Muscle of arm (tissue), 12 donors: ENCODE measurements around the gene NLRP6. TPM values are rescaled to one million over a fixed set of nuclear protein-coding genes. Genes with fewer than 3 reads are reported as not detected.
A peak's percentile ranks its signal among the peaks of the same experiment; 100 is the strongest.
"Not testable (repeated sequence)": the region's sequence is repeated elsewhere in the genome, so short reads cannot be mapped to it uniquely, and the experiment has no call there.

Experiments
- DNase-seq: peaks from one replicate; pipeline ENCODE4 v3.0.0-alpha.2; 2013
- polyA plus RNA-seq, 12 donors: library from polyadenylated mRNA; unstranded; fragments of 120-200 nt; gene quantifications; one replicate each; pipeline ENCODE4 v1.2.1, GENCODE V29; 2013; ENCODE audit not compliant: insufficient read length in 12 of 12

The NLRP6 gene
- polyA plus RNA-seq, 12 donors, result not detected

GRCh38 chr11:306645-307371, 28.6 kb downstream of the NLRP6 start:
- DNase-seq, result no peak

- peak; percentile 77 for DNase-seq
Observed at GRCh38 chr11:307766-308708, 29.8 kb downstream of the NLRP6 start, which contains the start of gene IFITM2. Gene IFITM2 (plus strand): TSS chr11:307816. CDS start chr11:308193, 377 bp downstream.

GRCh38 chr11:308740-309665, 30.8 kb downstream of the NLRP6 start:
- DNase-seq, result not testable (repeated sequence)

- not testable (repeated sequence) for DNase-seq
Observed at GRCh38 chr11:309979-310572, 31.9 kb downstream of the NLRP6 start.

- not testable (repeated sequence) for DNase-seq
Observed at GRCh38 chr11:311013-311748, 33.0 kb downstream of the NLRP6 start.

- DNase-seq, result no peak
Observed at GRCh38 chr11:312092-312816, 34.0 kb downstream of the NLRP6 start.

GRCh38 chr11:313304-313786, 35.1 kb downstream of the NLRP6 start:
- DNase-seq, result no peak

GRCh38 chr11:313787-314553, 35.8 kb downstream of the NLRP6 start, which contains the start of gene IFITM1:
Gene IFITM1 (plus strand): TSS chr11:314040. CDS start chr11:314171, 131 bp downstream.
- peak; percentile 70 for DNase-seq

GRCh38 chr11:314554-314875, 36.3 kb downstream of the NLRP6 start:
- not testable (repeated sequence) for DNase-seq

GRCh38 chr11:315051-315481, 36.9 kb downstream of the NLRP6 start:
- no peak for DNase-seq

- no peak for DNase-seq
Observed at GRCh38 chr11:315516-315994, 37.3 kb downstream of the NLRP6 start.

- DNase-seq, result no peak
Observed at GRCh38 chr11:316031-316701, 38.0 kb downstream of the NLRP6 start.

- DNase-seq, result no peak
Observed at GRCh38 chr11:316891-317301, 38.7 kb downstream of the NLRP6 start.

GRCh38 chr11:317668-318404, 39.6 kb downstream of the NLRP6 start:
- not testable (repeated sequence) for DNase-seq

GRCh38 chr11:318405-319120, 40.4 kb downstream of the NLRP6 start:
- not testable (repeated sequence) for DNase-seq

- DNase-seq, result not testable (repeated sequence)
Observed at GRCh38 chr11:319121-319887, 41.1 kb downstream of the NLRP6 start.
